ENCODE results near the gene POLR2J2. TPM values are rescaled to one million over a fixed set of nuclear protein-coding genes. Genes with fewer than 3 reads are reported as not detected.
"Not testable (repeated sequence)": the region's sequence is repeated elsewhere in the genome, so short reads cannot be mapped to it uniquely, and the experiment has no call there.

Gene POLR2J2
- total RNA-seq, 2 donors from 2014 or later, result 5.9 to 12.8 TPM

- H3K36me3 ChIP-seq; DNase-seq; H3K27me3 ChIP-seq; H3K4me1 ChIP-seq; intact Hi-C loops (cut with DNase I); H3K9ac ChIP-seq (ENCODE audit: low read depth in 2 of 2, low read length in 2 of 2); H3K9me3 ChIP-seq; H3K27ac ChIP-seq; H3K4me3 ChIP-seq: not testable (repeated sequence)
These were observed 18.2 kb upstream of the POLR2J2 start for GRCh38 chr7:102689436-102690282.

GRCh38 chr7:102688299-102689036 is 17.0 kb upstream of the POLR2J2 start:
- intact Hi-C loops (cut with DNase I); H3K27ac ChIP-seq: not testable (repeated sequence)

GRCh38 chr7:102682560-102682959 is 11.1 kb upstream of the POLR2J2 start:
- H3K9me3 ChIP-seq; H3K36me3 ChIP-seq; H3K4me1 ChIP-seq; H3K27ac ChIP-seq; H3K4me3 ChIP-seq; DNase-seq; H3K27me3 ChIP-seq; intact Hi-C loops (cut with DNase I); H3K9ac ChIP-seq (ENCODE audit: low read depth in 2 of 2, low read length in 2 of 2): not testable (repeated sequence)

More at GRCh38 chr7:102688299-102689036, 17.0 kb upstream of the POLR2J2 start:
- H3K9me3 ChIP-seq; DNase-seq; H3K4me1 ChIP-seq; H3K36me3 ChIP-seq; H3K4me3 ChIP-seq; H3K9ac ChIP-seq (ENCODE audit: low read depth in 2 of 2, low read length in 2 of 2); H3K27me3 ChIP-seq: not testable (repeated sequence)

- H3K9ac ChIP-seq (ENCODE audit: low read depth in 2 of 2, low read length in 2 of 2); H3K36me3 ChIP-seq; H3K4me3 ChIP-seq; H3K27ac ChIP-seq; H3K27me3 ChIP-seq; DNase-seq; H3K4me1 ChIP-seq; H3K9me3 ChIP-seq; intact Hi-C loops (cut with DNase I): not testable (repeated sequence)
These were observed 9.3 kb upstream of the POLR2J2 start for GRCh38 chr7:102680780-102681179.

GRCh38 chr7:102675545-102675944 is 4.1 kb upstream of the POLR2J2 start:
- DNase-seq; H3K9ac ChIP-seq (ENCODE audit: low read depth in 2 of 2, low read length in 2 of 2); H3K27ac ChIP-seq; H3K9me3 ChIP-seq; H3K27me3 ChIP-seq; H3K4me1 ChIP-seq; H3K4me3 ChIP-seq; intact Hi-C loops (cut with DNase I); H3K36me3 ChIP-seq: not testable (repeated sequence)

GRCh38 chr7:102673447-102674067 is 2.1 kb upstream of the POLR2J2 start:
- intact Hi-C loops (cut with DNase I); H3K9ac ChIP-seq (ENCODE audit: low read depth in 2 of 2, low read length in 2 of 2); H3K9me3 ChIP-seq; DNase-seq; H3K27ac ChIP-seq; H3K4me1 ChIP-seq; H3K36me3 ChIP-seq; H3K27me3 ChIP-seq; H3K4me3 ChIP-seq: not testable (repeated sequence)

GRCh38 chr7:102671956-102672307 is 469 bp upstream of the POLR2J2 start:
- H3K27me3 ChIP-seq; intact Hi-C loops (cut with DNase I); H3K4me1 ChIP-seq; H3K9ac ChIP-seq (ENCODE audit: low read depth in 2 of 2, low read length in 2 of 2); H3K36me3 ChIP-seq; H3K4me3 ChIP-seq; H3K9me3 ChIP-seq; DNase-seq; H3K27ac ChIP-seq: not testable (repeated sequence)

- intact Hi-C loops (cut with DNase I); H3K4me1 ChIP-seq; H3K9ac ChIP-seq (ENCODE audit: low read depth in 2 of 2, low read length in 2 of 2); H3K4me3 ChIP-seq; H3K9me3 ChIP-seq; H3K36me3 ChIP-seq; H3K27ac ChIP-seq; DNase-seq; H3K27me3 ChIP-seq: not testable (repeated sequence)
These were observed 3.9 kb downstream of the POLR2J2 start for GRCh38 chr7:102667523-102667922.

GRCh38 chr7:102666850-102667249 is 4.6 kb downstream of the POLR2J2 start:
- intact Hi-C loops (cut with DNase I); H3K9me3 ChIP-seq: not testable (repeated sequence)

GRCh38 chr7:102664765-102665164 is 6.7 kb downstream of the POLR2J2 start:
- H3K4me3 ChIP-seq; H3K4me1 ChIP-seq; H3K9ac ChIP-seq (ENCODE audit: low read depth in 2 of 2, low read length in 2 of 2); intact Hi-C loops (cut with DNase I); H3K9me3 ChIP-seq; H3K36me3 ChIP-seq; H3K27ac ChIP-seq; H3K27me3 ChIP-seq; DNase-seq: not testable (repeated sequence)

More at GRCh38 chr7:102666850-102667249, 4.6 kb downstream of the POLR2J2 start:
- not testable (repeated sequence) for H3K27me3 ChIP-seq; H3K27ac ChIP-seq; H3K36me3 ChIP-seq; H3K4me3 ChIP-seq; DNase-seq; H3K9ac ChIP-seq (ENCODE audit: low read depth in 2 of 2, low read length in 2 of 2); H3K4me1 ChIP-seq

- H3K9ac ChIP-seq (ENCODE audit: low read depth in 2 of 2, low read length in 2 of 2); H3K4me3 ChIP-seq; H3K27ac ChIP-seq; H3K36me3 ChIP-seq; intact Hi-C loops (cut with DNase I); H3K27me3 ChIP-seq; DNase-seq; H3K4me1 ChIP-seq; H3K9me3 ChIP-seq: not testable (repeated sequence)
These were observed 21.5 kb downstream of the POLR2J2 start, which contains the start of gene SPDYE2B for GRCh38 chr7:102649924-102650323. SPDYE2B (plus strand) TSS chr7:102650319; CDS start chr7:102652349, 2,030 bp downstream.

- H3K4me3 ChIP-seq; H3K4me1 ChIP-seq; H3K9ac ChIP-seq (ENCODE audit: low read depth in 2 of 2, low read length in 2 of 2); H3K27me3 ChIP-seq; H3K27ac ChIP-seq; DNase-seq; H3K9me3 ChIP-seq; H3K36me3 ChIP-seq; intact Hi-C loops (cut with DNase I): not testable (repeated sequence)
These were observed 23.6 kb downstream of the POLR2J2 start for GRCh38 chr7:102647813-102648212.

- H3K4me3 ChIP-seq; H3K9me3 ChIP-seq; H3K9ac ChIP-seq (ENCODE audit: low read depth in 2 of 2, low read length in 2 of 2); H3K27ac ChIP-seq; H3K36me3 ChIP-seq; DNase-seq; H3K4me1 ChIP-seq; H3K27me3 ChIP-seq; intact Hi-C loops (cut with DNase I): not testable (repeated sequence)
These were observed 28.1 kb downstream of the POLR2J2 start for GRCh38 chr7:102643404-102643803.
